CD4-positive, alpha-beta T cell (primary cell): ENCODE data around the gene BICD1. TPM values are rescaled to one million over a fixed set of nuclear protein-coding genes. Genes with fewer than 3 reads are reported as not detected.
A peak's percentile ranks its signal among the peaks of the same experiment; 100 is the strongest.

Source experiments
- ATAC-seq: fragments of 200-7000 bp; cut with Tn5 transposase; one replicate; pipeline ENCODE4 v1.10.0; 2022; ENCODE audit warnings: mild to moderate bottlenecking; ENCODE audit not compliant: poor library complexity
- CTCF ChIA-PET: fragments of 350-600 bp; sonication (Branson Sonifier 250); formaldehyde crosslinking; loops from one replicate; lab custom pipeline; 2021; ENCODE audit warnings: antibody characterized with exemption, inconsistent platforms; lab: Charles Lee
- POLR2A ChIA-PET: fragments of 350-600 bp; sonication (Branson Sonifier 250); formaldehyde crosslinking; loops from one replicate; lab custom pipeline; 2021; ENCODE audit warnings: antibody characterized with exemption, inconsistent platforms; lab: Charles Lee
- DNase-seq, 14 experiments: peaks; one replicate each; pipeline ENCODE4 v3.0.0-alpha.2; 2013 to 2020; ENCODE audit warnings: mixed read lengths in 2 of 14
- H3K27ac ChIP-seq, 2 donors: one replicate each; pipeline versions ENCODE4 v1.5.1 to v1.7.0; 2013; ENCODE audit warnings: low read length in 2 of 2, low read depth in 1 of 2, mild to moderate bottlenecking in 1 of 2
- H3K27me3 ChIP-seq, 2 experiments: 1 replicate in 1 of 2; 2 replicates in 1 of 2; pipeline versions ENCODE4 v1.6.1 to v1.7.0; 2013; ENCODE audit warnings: low read length in 2 of 2, control low read depth in 1 of 2, mild to moderate bottlenecking in 1 of 2, moderate library complexity in 1 of 2; ENCODE audit not compliant: insufficient read depth in 2 of 2, control insufficient read depth in 1 of 2
- H3K36me3 ChIP-seq: one replicate; pipeline ENCODE4 v1.6.1; 2013; ENCODE audit warnings: low read length, control low read depth; ENCODE audit not compliant: insufficient read depth
- H3K4me1 ChIP-seq: one replicate; pipeline ENCODE4 v1.6.1; 2013; ENCODE audit warnings: low read length, control low read depth; ENCODE audit not compliant: insufficient read depth
- H3K4me3 ChIP-seq: one replicate; pipeline ENCODE4 v1.5.1; 2013; ENCODE audit warnings: mild to moderate bottlenecking, low read length, moderate library complexity
- H3K9me3 ChIP-seq, 2 experiments: 1 replicate in 1 of 2; 2 replicates in 1 of 2; pipeline versions ENCODE4 v1.6.1 to v1.7.0; 2013; ENCODE audit warnings: low read length in 2 of 2, mild to moderate bottlenecking in 2 of 2, control low read depth in 1 of 2, moderate library complexity in 1 of 2; ENCODE audit not compliant: control insufficient read depth in 1 of 2, insufficient read depth in 1 of 2
- H3K27ac Mint-ChIP-seq: one replicate; pipeline ENCODE4 v1.8.0; 2020; ENCODE audit warnings: mixed read lengths
- H3K27me3 Mint-ChIP-seq: one replicate; pipeline ENCODE4 v1.8.0; 2021; ENCODE audit warnings: mixed read lengths
- H3K36me3 Mint-ChIP-seq: one replicate; pipeline ENCODE4 v1.8.0; 2021; ENCODE audit warnings: low read depth, mixed read lengths
- H3K4me1 Mint-ChIP-seq: one replicate; pipeline ENCODE4 v1.8.0; 2021; ENCODE audit warnings: low read depth, mixed read lengths
- H3K4me3 Mint-ChIP-seq: one replicate; pipeline ENCODE4 v1.8.0; 2020; ENCODE audit warnings: mild to moderate bottlenecking, mixed read lengths
- H3K9me3 Mint-ChIP-seq: one replicate; pipeline ENCODE4 v1.8.0; 2020; ENCODE audit warnings: mixed read lengths
- CTCF ChIP-seq: fragments of 200-600 bp; IDR thresholded peaks from one replicate; pipeline ENCODE4 v1.8.0; 2022; ENCODE audit warnings: antibody characterized with exemption, mild to moderate bottlenecking
- intact Hi-C, 2 experiments: fragments of 100-400 bp; cut with DNase I in 1 of 2; cut with micrococcal nuclease in 1 of 2; formaldehyde crosslinking; loops; one replicate each; pipeline versions ENCODE4 v1.15.1 to v1.9.0; 2023 to 2025; cut with DNase I, micrococcal nuclease
- total RNA-seq, 174 experiments: library from RNA in 2 of 174; stranded (reverse) in 2 of 174; gene quantifications; one replicate each; pipeline ENCODE4 v1.2.3 and lab custom pipeline; 2021 to 2026

Gene BICD1
- total RNA-seq, 2 experiments from 2014 or later: 13.5 to 14.3 TPM

- Mint-ChIP-seq H3K27me3 (no peaks in the 10 kb centered on the region), H3K4me3 (no peak overlapping the region), H3K9me3 (no peaks in the 10 kb centered on the region), H3K36me3 (no peaks in the 10 kb centered on the region), H3K27ac (no peak overlapping the region), H3K4me1 (no peaks in the 10 kb centered on the region)
- Histone ChIP-seq H3K9me3 (no peaks in the 10 kb centered on the region), H3K27ac (no peak overlapping the region), H3K36me3 (no peaks in the 10 kb centered on the region), H3K27me3 (no peaks in the 10 kb centered on the region), H3K4me3 (no peak overlapping the region), H3K4me1 (no peaks in the 10 kb centered on the region)
- ChIA-PET CTCF (no interaction called here), POLR2A (no interaction called here)
- intact Hi-C loops: no loop called here
- no peak for TF ChIP-seq CTCF
- ATAC-seq: no peak
- no peak for DNase-seq
Measured at GRCh38 chr12:32379667-32380066, 273.0 kb downstream of the BICD1 start.

- no peaks in the 10 kb centered on the region for H3K27me3 Mint-ChIP-seq
- Histone ChIP-seq H3K4me3 (no peak overlapping the region), H3K9me3 (no peaks in the 10 kb centered on the region), H3K4me1 (no peaks in the 10 kb centered on the region), H3K27ac (no peak overlapping the region), H3K27me3 (peaks cover 0 to 6% of the 10 kb centered on the region in 2 experiments), H3K36me3 (no peaks in the 10 kb centered on the region)
- no peaks in the 10 kb centered on the region for H3K36me3 Mint-ChIP-seq
- intact Hi-C loops: no loop called here
- no peaks in the 10 kb centered on the region for H3K9me3 Mint-ChIP-seq
- H3K4me3 Mint-ChIP-seq: no peak overlapping the region
- ChIA-PET CTCF (no interaction called here), POLR2A (no interaction called here)
- no peak overlapping the region for H3K27ac Mint-ChIP-seq
- H3K4me1 Mint-ChIP-seq: no peaks in the 10 kb centered on the region
- DNase-seq: no peak
- ATAC-seq: no peak
- no peak for TF ChIP-seq CTCF
Measured at GRCh38 chr12:32382226-32382625, 275.6 kb downstream of the BICD1 start.

- ChIA-PET POLR2A (no interaction called here), CTCF (no interaction called here)
- peaks cover 35% of the 10 kb centered on the region for H3K27me3 Mint-ChIP-seq
- H3K36me3 ChIP-seq: no peaks in the 10 kb centered on the region
- H3K9me3 Mint-ChIP-seq: no peaks in the 10 kb centered on the region
- no peaks in the 10 kb centered on the region for H3K36me3 Mint-ChIP-seq
- H3K4me1 Mint-ChIP-seq: no peaks in the 10 kb centered on the region
- H3K27me3 ChIP-seq: peaks cover 8 to 15% of the 10 kb centered on the region in 2 experiments
- H3K9me3 ChIP-seq: peaks cover 0 to 8% of the 10 kb centered on the region in 2 experiments
- H3K27ac Mint-ChIP-seq: no peak overlapping the region
- no peak overlapping the region for H3K4me3 Mint-ChIP-seq
- intact Hi-C loops: no loop called here
- ATAC-seq: no peak
- H3K4me1 ChIP-seq: no peaks in the 10 kb centered on the region
- H3K4me3 ChIP-seq: peak overlapping the region; percentile 15
- no peak for TF ChIP-seq CTCF
- peak in 4 of 14 experiments; percentile 16 to 20 (median 18) for DNase-seq
- no peak overlapping the region for H3K27ac ChIP-seq
Measured at GRCh38 chr12:32390572-32391219, 284.0 kb downstream of the BICD1 start.
